Measurements from ENCODE around the gene ARF3.

- TF ChIP-seq POLR2A (IDR thresholded peaks at IDR 0.05) (no peak), CTCF (IDR thresholded peaks at IDR 0.05) (no peak), EP300 (IDR thresholded peaks at IDR 0.05) (no peak)
These were observed 23.2 kb upstream of the ARF3 start for GRCh38 chr12:48980389-48980952.

Measured in ovary (tissue), 3 donors.